Measurements from ENCODE around the gene PAX5.
A peak's percentile ranks its signal among the peaks of the same experiment; 100 is the strongest.

Gene PAX5

DNA sequence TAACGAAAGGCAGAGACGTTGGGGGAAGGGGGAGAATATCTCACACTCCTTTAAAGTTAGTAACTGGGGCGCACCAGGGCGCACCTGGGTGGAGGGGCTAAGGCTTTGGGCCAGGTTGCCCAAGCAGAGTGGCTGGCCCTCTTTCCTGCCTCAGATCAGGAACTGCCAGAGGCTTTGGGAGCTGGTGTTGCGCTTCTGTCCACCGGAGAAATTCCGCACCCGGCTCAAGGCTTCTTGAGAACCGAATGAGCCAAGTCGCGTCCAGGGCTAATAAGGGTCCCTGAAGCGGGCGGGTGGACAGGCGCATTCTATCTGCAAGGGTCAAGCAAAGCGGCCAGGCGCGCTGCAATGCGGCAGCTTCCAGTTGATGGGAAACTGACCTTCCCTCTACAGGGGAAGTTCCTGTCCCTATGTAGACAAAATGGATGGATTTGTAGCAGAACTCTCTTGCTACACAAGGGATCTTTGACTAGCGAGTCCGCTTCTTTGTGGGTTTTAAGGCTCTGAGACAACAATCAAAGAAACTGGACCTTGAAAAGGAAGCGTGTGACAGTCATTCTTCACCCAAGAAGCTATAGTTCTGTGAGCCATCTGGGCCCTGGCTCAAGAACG lies 5.5 kb downstream of the PAX5 start:
- Histone ChIP-seq H3K9me3 (ENCODE audit: control insufficient read depth, insufficient read depth, low read length) (no peaks in the 10 kb centered on the region), H3K27me3 (ENCODE audit: control insufficient read depth, insufficient read depth, low read length) (peaks cover 96% of the 10 kb centered on the region), H3K36me3 (ENCODE audit: control insufficient read depth, insufficient read depth, low read length) (no peaks in the 10 kb centered on the region), H3K4me1 (ENCODE audit: control insufficient read depth, insufficient read depth, low read length) (peaks cover 16% of the 10 kb centered on the region), H3K9ac (ENCODE audit: low read depth, low read length) (no peak overlapping the region), H3K4me3 (ENCODE audit: low read depth, low read length) (peak overlapping the region; percentile 56)

DNA sequence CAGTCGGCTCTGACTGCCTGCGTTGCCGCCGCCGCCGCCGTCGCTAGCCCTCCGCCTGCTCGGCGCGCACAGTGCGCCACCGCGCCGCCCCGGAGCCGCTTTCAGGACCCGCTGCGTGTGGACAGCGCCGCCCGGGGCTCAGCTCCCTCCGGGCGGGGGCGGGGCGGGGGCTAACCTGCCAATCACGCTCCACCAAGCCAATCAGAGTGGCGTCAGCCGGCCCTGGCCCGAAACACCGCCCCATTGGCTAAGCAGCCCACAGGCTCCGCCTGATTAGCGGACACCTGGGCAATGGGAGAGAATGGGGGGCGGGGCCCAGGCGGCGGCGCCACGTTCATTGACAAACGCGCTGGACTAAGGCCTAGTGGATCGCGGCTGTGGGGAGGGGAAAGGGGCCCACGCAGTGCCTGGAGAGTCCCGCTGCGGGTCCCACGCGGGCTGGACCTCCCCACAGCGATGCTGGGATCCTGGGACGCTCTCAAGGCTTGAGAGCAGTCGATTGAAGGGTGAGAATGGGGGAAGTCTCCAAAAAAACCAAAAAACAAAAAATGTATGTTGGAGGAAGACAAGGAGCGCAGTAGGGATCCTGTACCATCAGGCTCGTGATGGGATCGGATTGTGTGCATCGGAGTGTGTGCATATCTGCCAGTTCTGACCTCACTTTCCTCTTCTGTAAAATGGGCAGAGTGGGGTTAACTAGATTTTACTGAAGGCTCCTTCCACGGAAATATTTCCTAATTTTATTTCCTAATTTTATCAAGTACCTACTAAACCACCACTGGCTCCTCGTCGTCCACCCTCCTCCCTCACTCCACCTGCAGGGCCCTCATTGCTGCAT lies 6.3 kb downstream of the PAX5 start:
- H3K4me3 ChIP-seq (ENCODE audit: low read depth, low read length): peak overlapping the region; percentile 62
- peaks cover 96% of the 10 kb centered on the region for H3K27me3 ChIP-seq (ENCODE audit: control insufficient read depth, insufficient read depth, low read length)
- no peaks in the 10 kb centered on the region for H3K9me3 ChIP-seq (ENCODE audit: control insufficient read depth, insufficient read depth, low read length)
- H3K9ac ChIP-seq (ENCODE audit: low read depth, low read length): no peak overlapping the region
- no peaks in the 10 kb centered on the region for H3K36me3 ChIP-seq (ENCODE audit: control insufficient read depth, insufficient read depth, low read length)
- H3K4me1 ChIP-seq (ENCODE audit: control insufficient read depth, insufficient read depth, low read length): peaks cover 16% of the 10 kb centered on the region

DNA sequence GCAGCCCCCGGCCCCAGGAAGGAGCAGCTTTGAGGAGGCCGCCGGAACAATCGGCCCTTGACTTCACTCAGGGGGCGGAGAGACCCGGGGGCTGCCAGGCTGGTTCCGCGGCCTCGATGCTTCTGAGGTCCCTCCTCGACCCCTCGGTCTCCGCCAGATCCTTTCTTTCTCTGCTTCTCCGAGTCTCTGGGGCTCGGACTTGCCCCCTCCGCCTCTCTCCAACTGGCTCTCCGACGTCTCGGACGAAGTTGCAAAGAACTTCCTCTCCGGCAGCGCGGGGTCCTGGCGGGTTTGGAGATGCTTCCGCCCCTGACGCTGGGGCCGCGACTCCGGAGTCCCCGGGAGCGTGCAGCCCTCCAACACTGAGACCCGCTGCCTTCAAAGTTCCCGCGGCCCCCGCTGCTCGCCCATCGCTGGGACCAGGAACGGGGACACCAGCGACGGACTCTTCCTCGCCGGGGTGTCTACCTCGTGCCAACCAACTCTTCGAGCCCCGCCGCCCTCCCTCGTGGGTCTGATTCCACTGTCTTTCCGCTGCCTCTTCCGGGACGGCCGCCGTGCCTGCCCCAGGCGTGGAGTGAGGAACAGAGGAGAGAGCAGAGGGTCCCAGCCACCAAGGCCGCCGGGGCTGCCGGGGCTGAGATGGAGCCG lies 7.0 kb downstream of the PAX5 start:
- H3K9me3 ChIP-seq (ENCODE audit: control insufficient read depth, insufficient read depth, low read length): no peaks in the 10 kb centered on the region
- H3K27me3 ChIP-seq (ENCODE audit: control insufficient read depth, insufficient read depth, low read length): peaks cover 96% of the 10 kb centered on the region
- peaks cover 16% of the 10 kb centered on the region for H3K4me1 ChIP-seq (ENCODE audit: control insufficient read depth, insufficient read depth, low read length)
- H3K9ac ChIP-seq (ENCODE audit: low read depth, low read length): no peak overlapping the region
- peak overlapping the region; percentile 62 for H3K4me3 ChIP-seq (ENCODE audit: low read depth, low read length)
- no peaks in the 10 kb centered on the region for H3K36me3 ChIP-seq (ENCODE audit: control insufficient read depth, insufficient read depth, low read length)

DNA sequence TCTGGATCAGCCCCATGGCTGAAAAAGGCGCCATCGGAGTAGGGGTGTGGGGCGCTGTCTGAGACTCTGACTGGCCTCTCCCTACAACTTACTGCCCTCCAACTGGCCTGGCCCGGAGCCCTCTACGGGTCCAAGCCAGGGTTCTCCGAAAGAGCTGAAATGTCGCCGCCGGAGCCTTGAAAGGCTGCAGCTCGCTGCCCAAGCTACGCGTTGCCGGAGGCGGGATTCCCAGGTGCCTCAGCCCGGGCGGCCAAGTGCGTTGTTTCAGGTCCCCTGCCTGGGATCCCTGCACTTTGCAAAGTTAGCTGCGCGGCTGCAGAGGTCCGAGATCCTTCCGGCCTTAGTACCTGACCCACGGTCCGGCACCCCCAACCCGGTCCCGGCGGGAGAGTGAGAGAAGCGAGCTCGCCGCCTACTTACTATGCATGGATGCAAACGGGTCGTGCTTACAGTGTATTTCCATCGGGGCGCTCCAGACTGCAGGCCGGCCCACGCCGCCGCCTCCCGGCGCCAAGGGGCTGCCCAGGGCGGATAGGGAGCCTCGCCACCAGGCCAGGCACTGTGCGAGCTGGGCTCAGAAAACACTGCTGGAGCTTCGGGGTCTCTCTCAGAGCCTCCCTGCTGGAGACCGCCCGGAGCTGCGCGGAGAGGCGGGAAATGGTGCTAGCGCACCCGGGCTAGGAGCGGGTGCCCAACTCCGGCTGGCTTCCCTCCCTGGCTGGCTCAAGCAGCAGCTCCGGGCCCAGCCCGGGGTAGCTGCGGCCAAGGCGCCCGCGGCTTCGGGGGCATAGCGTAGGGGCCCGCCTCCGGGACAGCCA lies 7.7 kb downstream of the PAX5 start:
- peak overlapping the region; percentile 24 for H3K9ac ChIP-seq (ENCODE audit: low read depth, low read length)
- H3K9me3 ChIP-seq (ENCODE audit: control insufficient read depth, insufficient read depth, low read length): no peaks in the 10 kb centered on the region
- H3K4me1 ChIP-seq (ENCODE audit: control insufficient read depth, insufficient read depth, low read length): peaks cover 16% of the 10 kb centered on the region
- peaks cover 96% of the 10 kb centered on the region for H3K27me3 ChIP-seq (ENCODE audit: control insufficient read depth, insufficient read depth, low read length)
- H3K4me3 ChIP-seq (ENCODE audit: low read depth, low read length): peak overlapping the region; percentile 62
- H3K36me3 ChIP-seq (ENCODE audit: control insufficient read depth, insufficient read depth, low read length): no peaks in the 10 kb centered on the region

DNA sequence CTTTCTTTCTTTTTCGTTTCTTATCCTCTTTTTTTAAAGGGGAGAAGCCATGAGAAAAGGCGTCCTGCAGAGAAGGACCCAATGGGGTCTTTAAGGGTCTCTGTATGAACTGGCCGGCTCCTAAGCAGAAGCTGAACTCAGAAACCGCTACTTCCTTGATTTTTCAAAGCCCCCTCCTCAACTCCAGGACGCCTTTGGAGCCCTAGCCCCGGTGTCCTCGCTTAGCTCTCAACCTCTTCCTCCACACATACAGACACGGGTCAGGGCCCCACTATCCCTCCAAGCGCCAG lies 8.3 kb downstream of the PAX5 start:
- H3K9ac ChIP-seq (ENCODE audit: low read depth, low read length): peak overlapping the region; percentile 24
- peak overlapping the region; percentile 62 for H3K4me3 ChIP-seq (ENCODE audit: low read depth, low read length)
- no peaks in the 10 kb centered on the region for H3K9me3 ChIP-seq (ENCODE audit: control insufficient read depth, insufficient read depth, low read length)
- peaks cover 16% of the 10 kb centered on the region for H3K4me1 ChIP-seq (ENCODE audit: control insufficient read depth, insufficient read depth, low read length)
- no peaks in the 10 kb centered on the region for H3K36me3 ChIP-seq (ENCODE audit: control insufficient read depth, insufficient read depth, low read length)
- peaks cover 93% of the 10 kb centered on the region for H3K27me3 ChIP-seq (ENCODE audit: control insufficient read depth, insufficient read depth, low read length)

DNA sequence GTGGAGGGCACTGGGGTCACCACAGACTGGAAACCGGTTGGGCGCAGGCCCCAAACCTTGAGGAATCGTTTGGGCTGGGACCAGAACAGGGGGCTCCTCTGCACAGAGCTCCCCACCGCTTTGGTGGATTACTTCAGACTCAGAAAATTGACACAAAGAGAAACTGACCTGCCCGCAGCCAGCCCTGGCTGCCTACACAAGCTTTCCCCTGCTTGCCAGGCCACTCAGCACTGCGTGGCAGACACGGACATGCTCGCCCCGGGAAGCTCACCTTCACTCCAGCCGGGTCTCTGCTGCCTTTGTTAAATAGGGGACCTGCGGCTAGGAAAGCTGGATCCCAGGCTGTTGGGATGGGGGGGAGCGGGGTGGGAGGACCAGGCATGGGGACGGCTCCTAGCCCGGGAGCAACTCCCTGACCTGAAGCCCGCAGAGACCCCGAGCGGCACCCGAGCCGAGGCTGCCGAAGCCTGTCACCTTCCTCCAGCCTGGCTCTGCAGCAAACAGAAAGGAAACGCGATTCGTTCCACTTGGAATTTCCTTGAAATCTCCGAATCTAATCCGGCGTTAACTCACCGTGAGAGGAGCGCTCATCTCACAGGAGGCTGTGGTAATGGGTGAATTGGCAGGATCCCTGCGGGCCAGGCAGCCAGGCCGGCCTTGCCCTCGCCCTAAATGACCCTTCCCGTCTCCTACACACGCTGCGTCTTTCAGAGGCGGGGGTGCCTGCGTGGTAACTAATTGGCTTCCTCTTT lies 8.8 kb downstream of the PAX5 start:
- H3K36me3 ChIP-seq (ENCODE audit: control insufficient read depth, insufficient read depth, low read length): no peaks in the 10 kb centered on the region
- H3K4me3 ChIP-seq (ENCODE audit: low read depth, low read length): peak overlapping the region; percentile 62
- H3K27me3 ChIP-seq (ENCODE audit: control insufficient read depth, insufficient read depth, low read length): peaks cover 88% of the 10 kb centered on the region
- H3K9me3 ChIP-seq (ENCODE audit: control insufficient read depth, insufficient read depth, low read length): no peaks in the 10 kb centered on the region
- peaks cover 15% of the 10 kb centered on the region for H3K4me1 ChIP-seq (ENCODE audit: control insufficient read depth, insufficient read depth, low read length)
- H3K9ac ChIP-seq (ENCODE audit: low read depth, low read length): peak overlapping the region; percentile 24

DNA sequence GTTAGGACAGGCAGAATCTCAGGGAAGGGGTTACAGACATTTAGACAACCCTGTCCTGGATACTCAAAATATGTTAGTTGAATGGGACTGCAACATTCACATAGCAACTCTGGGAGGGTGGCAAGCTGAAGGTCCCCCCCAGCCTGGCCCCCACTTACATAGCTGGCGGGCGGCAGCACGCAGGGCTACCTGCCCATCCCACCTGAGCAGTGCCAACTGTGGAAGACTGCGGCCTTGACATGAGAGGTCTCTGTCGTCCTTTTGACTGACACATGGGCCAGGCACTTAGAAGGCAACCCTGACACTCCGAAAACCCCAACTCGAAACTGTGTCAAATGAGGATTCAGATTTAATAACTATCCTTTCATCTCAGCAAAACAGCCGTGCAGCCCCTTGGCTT lies 16.5 kb downstream of the PAX5 start:
- Histone ChIP-seq H3K36me3 (ENCODE audit: control insufficient read depth, insufficient read depth, low read length) (no peaks in the 10 kb centered on the region), H3K4me1 (ENCODE audit: control insufficient read depth, insufficient read depth, low read length) (no peaks in the 10 kb centered on the region), H3K27me3 (ENCODE audit: control insufficient read depth, insufficient read depth, low read length) (peaks cover 28% of the 10 kb centered on the region)

DNA sequence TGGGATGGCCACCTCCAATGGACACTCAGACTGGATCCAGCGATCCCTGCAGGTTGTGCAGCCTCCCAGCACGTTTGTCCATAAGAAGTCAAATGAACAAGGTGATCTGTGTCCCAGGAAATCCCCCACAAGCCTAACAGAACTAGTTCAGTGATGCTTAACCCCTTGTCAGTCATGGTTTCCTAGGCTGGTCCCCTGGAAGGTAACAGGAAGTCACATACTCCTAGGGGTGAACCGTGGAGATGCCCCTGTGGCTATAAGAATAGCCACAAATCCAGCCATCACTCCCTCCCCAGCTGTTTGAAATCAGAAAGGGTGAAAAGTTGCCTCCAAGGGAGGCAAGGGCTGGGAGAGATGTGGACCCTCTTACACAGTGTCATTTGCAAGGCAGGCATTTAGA lies 22.5 kb downstream of the PAX5 start:
- Histone ChIP-seq H3K4me3 (ENCODE audit: low read depth, low read length) (no peak overlapping the region), H3K9me3 (ENCODE audit: control insufficient read depth, insufficient read depth, low read length) (no peaks in the 10 kb centered on the region), H3K27me3 (ENCODE audit: control insufficient read depth, insufficient read depth, low read length) (peaks cover 8% of the 10 kb centered on the region), H3K36me3 (ENCODE audit: control insufficient read depth, insufficient read depth, low read length) (no peaks in the 10 kb centered on the region), H3K4me1 (ENCODE audit: control insufficient read depth, insufficient read depth, low read length) (no peaks in the 10 kb centered on the region), H3K9ac (ENCODE audit: low read depth, low read length) (no peak overlapping the region)

More for the DNA sequence above, 16.5 kb downstream of the PAX5 start:
- Histone ChIP-seq H3K9me3 (ENCODE audit: control insufficient read depth, insufficient read depth, low read length) (no peaks in the 10 kb centered on the region), H3K9ac (ENCODE audit: low read depth, low read length) (no peak overlapping the region), H3K4me3 (ENCODE audit: low read depth, low read length) (no peak overlapping the region)

DNA sequence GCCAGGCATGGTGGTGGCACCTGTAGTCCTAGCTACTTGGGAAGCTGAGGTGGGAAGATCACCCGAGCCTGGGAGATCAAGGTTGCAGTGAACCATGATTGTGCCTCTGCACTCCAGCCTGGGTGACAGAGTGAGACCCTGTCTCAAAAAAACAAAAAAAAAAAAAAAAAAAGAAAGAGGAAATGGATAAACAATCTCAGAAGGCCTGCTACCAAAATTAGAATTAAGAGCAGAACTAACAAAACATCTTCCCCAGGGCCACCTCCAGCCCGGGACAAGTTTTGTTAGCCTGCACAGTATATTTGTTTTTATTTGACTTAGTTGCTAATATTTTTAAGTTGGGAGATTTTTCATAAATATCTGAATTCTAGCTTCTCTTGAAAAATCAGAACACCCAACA lies 23.1 kb downstream of the PAX5 start:
- H3K4me3 ChIP-seq (ENCODE audit: low read depth, low read length): no peak overlapping the region
- no peaks in the 10 kb centered on the region for H3K4me1 ChIP-seq (ENCODE audit: control insufficient read depth, insufficient read depth, low read length)
- peaks cover 10% of the 10 kb centered on the region for H3K27me3 ChIP-seq (ENCODE audit: control insufficient read depth, insufficient read depth, low read length)
- no peaks in the 10 kb centered on the region for H3K9me3 ChIP-seq (ENCODE audit: control insufficient read depth, insufficient read depth, low read length)
- H3K36me3 ChIP-seq (ENCODE audit: control insufficient read depth, insufficient read depth, low read length): no peaks in the 10 kb centered on the region
- H3K9ac ChIP-seq (ENCODE audit: low read depth, low read length): no peak overlapping the region

DNA sequence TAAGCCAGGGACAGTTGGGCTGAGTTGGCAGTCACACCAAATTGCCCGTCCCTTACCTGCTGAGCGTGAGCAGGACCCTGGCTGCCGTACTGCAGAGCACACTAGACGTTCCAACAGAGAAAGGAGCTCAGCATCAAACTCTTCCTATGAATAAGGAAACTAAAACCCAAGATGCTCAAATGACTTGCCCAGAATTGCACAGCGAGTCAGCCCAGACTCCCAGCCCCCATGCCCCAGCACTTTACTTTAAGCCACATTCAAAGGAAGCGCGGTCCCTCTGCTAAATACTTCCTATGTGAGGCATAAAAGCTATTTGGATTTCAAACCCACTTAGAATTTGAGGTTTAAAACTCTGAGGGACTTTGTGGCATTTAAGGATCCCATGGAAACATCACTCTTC lies 23.9 kb downstream of the PAX5 start:
- peaks cover 17% of the 10 kb centered on the region for H3K27me3 ChIP-seq (ENCODE audit: control insufficient read depth, insufficient read depth, low read length)
- H3K9me3 ChIP-seq (ENCODE audit: control insufficient read depth, insufficient read depth, low read length): no peaks in the 10 kb centered on the region
- no peaks in the 10 kb centered on the region for H3K36me3 ChIP-seq (ENCODE audit: control insufficient read depth, insufficient read depth, low read length)
- H3K4me1 ChIP-seq (ENCODE audit: control insufficient read depth, insufficient read depth, low read length): no peaks in the 10 kb centered on the region
- no peak overlapping the region for H3K9ac ChIP-seq (ENCODE audit: low read depth, low read length)
- no peak overlapping the region for H3K4me3 ChIP-seq (ENCODE audit: low read depth, low read length)

DNA sequence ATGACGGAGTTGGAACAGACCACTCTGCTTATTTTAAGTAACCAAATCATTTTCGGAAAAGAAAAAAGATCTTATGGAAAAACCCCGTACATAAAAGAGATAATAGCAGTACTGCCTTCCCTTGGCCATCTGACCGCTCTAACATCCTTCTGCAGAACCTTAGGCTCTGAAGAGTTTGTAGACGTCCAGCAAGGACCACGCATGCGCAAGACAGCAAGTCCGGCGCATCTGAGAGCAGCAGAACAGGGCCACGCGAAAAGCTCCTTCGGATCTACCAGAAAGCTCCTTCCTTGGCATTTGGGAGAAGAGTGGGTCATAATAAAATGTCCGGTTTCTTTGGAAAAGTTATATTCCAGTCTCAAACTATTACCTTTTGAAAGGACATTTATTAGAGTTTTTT lies 26.8 kb downstream of the PAX5 start:
- peaks cover 43% of the 10 kb centered on the region for H3K27me3 ChIP-seq (ENCODE audit: control insufficient read depth, insufficient read depth, low read length)
- no peaks in the 10 kb centered on the region for H3K9me3 ChIP-seq (ENCODE audit: control insufficient read depth, insufficient read depth, low read length)

More for the DNA sequence above, 26.8 kb downstream of the PAX5 start:
- H3K4me1 ChIP-seq (ENCODE audit: control insufficient read depth, insufficient read depth, low read length): peaks cover 5% of the 10 kb centered on the region
- no peak overlapping the region for H3K4me3 ChIP-seq (ENCODE audit: low read depth, low read length)
- H3K9ac ChIP-seq (ENCODE audit: low read depth, low read length): no peak overlapping the region
- H3K36me3 ChIP-seq (ENCODE audit: control insufficient read depth, insufficient read depth, low read length): no peaks in the 10 kb centered on the region
